ENCODE measurements around the gene RAB27B. TPM values are rescaled to one million over a fixed set of nuclear protein-coding genes. Genes with fewer than 3 reads are reported as not detected.

Gene RAB27B
- polyA plus RNA-seq, 2 of the 4 experiments (the other 2 are of a cell fraction): 11.0 to 13.2 TPM

DNA sequence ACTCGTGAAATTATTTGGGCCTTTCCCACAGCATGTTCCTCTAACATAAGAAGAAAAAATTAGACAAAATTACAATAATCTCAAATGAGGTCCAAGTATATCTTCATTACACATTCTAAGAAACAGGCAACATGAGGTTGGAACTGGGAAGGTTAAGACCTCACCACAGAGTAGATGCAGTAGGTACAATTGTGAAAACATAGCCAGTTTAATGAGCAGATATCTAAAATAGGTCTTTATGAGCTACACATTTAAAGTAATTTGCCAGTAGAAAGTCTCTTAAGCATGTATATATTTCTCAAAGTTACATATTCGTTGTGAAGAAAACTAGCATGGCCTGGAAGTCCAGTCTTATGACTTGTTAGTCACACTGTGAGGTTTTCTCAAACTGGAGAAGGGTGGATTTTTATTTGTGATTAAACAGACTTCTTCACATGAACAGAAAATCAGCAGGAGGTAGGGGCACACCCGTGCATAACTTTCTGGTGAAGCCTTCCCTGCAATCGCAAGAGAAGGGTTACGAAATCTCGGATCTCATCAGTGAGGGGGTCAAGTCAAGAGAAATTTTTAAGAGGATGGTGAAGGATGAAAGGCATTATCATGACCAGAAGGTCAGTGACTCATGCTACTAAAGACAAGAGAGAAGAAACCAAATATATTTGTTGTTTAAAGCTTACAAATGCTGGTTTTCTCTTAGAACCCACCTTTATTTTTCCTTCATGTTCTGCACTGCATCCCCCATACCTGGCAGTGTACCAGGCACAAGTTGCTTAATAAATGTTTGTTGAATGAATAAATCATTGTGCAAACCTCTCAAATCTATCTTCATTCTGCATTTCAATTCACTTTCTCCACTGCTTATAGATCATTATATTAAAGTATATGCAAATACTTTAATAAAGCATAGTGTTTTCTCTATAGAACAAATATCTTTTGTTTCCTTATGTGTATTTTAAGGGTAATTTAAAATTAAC, 5.1 kb upstream of the RAB27B start (continued):
- TF ChIP-seq, protein P1, sequence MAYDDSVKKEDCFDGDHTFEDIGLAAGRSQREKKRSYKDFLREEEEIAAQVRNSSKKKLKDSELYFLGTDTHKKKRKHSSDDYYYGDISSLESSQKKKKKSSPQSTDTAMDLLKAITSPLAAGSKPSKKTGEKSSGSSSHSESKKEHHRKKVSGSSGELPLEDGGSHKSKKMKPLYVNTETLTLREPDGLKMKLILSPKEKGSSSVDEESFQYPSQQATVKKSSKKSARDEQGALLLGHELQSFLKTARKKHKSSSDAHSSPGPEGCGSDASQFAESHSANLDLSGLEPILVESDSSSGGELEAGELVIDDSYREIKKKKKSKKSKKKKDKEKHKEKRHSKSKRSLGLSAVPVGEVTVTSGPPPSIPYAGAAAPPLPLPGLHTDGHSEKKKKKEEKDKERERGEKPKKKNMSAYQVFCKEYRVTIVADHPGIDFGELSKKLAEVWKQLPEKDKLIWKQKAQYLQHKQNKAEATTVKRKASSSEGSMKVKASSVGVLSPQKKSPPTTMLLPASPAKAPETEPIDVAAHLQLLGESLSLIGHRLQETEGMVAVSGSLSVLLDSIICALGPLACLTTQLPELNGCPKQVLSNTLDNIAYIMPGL (CRISPR knock-in tag; IDR thresholded peaks at IDR 0.05; ENCODE audit: borderline replicate concordance): no peak
- no peak for TF ChIP-seq MAFK (IDR thresholded peaks at IDR 0.05; ENCODE audit: partially characterized antibody)
- peak; percentile 99 for TF ChIP-seq JUNB (IDR thresholded peaks at IDR 0.05)
- TF ChIP-seq NFE2L2 (conservative IDR thresholded peaks at IDR 0.05; ENCODE audit: low read length): no peak
- TF ChIP-seq HDAC2 (IDR thresholded peaks at IDR 0.05): no peak
- TF ChIP-seq TFCP2L1 (CRISPR knock-in tag; IDR thresholded peaks at IDR 0.05): no peak
- no peak for TF ChIP-seq CHD4 (IDR thresholded peaks at IDR 0.05; ENCODE audit: borderline replicate concordance)
- no peak for TF ChIP-seq CHD2 (IDR thresholded peaks at IDR 0.05; ENCODE audit: low read length, partially characterized antibody)
- no peak for TF ChIP-seq MYC (IDR thresholded peaks at IDR 0.05; ENCODE audit: borderline replicate concordance, low read length)
- TF ChIP-seq, protein P2, sequence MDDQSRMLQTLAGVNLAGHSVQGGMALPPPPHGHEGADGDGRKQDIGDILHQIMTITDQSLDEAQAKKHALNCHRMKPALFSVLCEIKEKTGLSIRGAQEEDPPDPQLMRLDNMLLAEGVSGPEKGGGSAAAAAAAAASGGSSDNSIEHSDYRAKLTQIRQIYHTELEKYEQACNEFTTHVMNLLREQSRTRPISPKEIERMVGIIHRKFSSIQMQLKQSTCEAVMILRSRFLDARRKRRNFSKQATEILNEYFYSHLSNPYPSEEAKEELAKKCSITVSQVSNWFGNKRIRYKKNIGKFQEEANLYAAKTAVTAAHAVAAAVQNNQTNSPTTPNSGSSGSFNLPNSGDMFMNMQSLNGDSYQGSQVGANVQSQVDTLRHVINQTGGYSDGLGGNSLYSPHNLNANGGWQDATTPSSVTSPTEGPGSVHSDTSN (IDR thresholded peaks at IDR 0.05): no peak
- TF ChIP-seq HOXB13 (CRISPR knock-in tag; IDR thresholded peaks at IDR 0.05; ENCODE audit: low read depth): peak; percentile 73; the same call in 1 of the 2 replicates
- no peak for TF ChIP-seq KDM1A (IDR thresholded peaks at IDR 0.05; ENCODE audit: low read depth)
- TF ChIP-seq ESRRA (IDR thresholded peaks at IDR 0.05; ENCODE audit: borderline replicate concordance, low read length): no peak
- peak; percentile 22 to 75 for TF ChIP-seq RAD21 (conservative IDR thresholded peaks at IDR 0.05 in 1 of 2, IDR thresholded peaks at IDR 0.05 in 1 of 2)
- no peak for TF ChIP-seq NPAS2 (CRISPR knock-in tag; IDR thresholded peaks at IDR 0.05; ENCODE audit: borderline replicate concordance)
- TF ChIP-seq CEBPB (IDR thresholded peaks at IDR 0.05): peak; percentile 95 to 98
- peak; percentile 98 to 99 for TF ChIP-seq JUN (IDR thresholded peaks at IDR 0.05)
- no peak for TF ChIP-seq EHMT2 (IDR thresholded peaks at IDR 0.05; ENCODE audit: low read depth)
- TF ChIP-seq CBX8 (IDR thresholded peaks at IDR 0.05): no peak
- TF ChIP-seq GATA3 (IDR thresholded peaks at IDR 0.05; ENCODE audit: borderline replicate concordance): peak; percentile 93
- peak; percentile 59 for TF ChIP-seq SMC3 (IDR thresholded peaks at IDR 0.05)
- TF ChIP-seq, protein P3, sequence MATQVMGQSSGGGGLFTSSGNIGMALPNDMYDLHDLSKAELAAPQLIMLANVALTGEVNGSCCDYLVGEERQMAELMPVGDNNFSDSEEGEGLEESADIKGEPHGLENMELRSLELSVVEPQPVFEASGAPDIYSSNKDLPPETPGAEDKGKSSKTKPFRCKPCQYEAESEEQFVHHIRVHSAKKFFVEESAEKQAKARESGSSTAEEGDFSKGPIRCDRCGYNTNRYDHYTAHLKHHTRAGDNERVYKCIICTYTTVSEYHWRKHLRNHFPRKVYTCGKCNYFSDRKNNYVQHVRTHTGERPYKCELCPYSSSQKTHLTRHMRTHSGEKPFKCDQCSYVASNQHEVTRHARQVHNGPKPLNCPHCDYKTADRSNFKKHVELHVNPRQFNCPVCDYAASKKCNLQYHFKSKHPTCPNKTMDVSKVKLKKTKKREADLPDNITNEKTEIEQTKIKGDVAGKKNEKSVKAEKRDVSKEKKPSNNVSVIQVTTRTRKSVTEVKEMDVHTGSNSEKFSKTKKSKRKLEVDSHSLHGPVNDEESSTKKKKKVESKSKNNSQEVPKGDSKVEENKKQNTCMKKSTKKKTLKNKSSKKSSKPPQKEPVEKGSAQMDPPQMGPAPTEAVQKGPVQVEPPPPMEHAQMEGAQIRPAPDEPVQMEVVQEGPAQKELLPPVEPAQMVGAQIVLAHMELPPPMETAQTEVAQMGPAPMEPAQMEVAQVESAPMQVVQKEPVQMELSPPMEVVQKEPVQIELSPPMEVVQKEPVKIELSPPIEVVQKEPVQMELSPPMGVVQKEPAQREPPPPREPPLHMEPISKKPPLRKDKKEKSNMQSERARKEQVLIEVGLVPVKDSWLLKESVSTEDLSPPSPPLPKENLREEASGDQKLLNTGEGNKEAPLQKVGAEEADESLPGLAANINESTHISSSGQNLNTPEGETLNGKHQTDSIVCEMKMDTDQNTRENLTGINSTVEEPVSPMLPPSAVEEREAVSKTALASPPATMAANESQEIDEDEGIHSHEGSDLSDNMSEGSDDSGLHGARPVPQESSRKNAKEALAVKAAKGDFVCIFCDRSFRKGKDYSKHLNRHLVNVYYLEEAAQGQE (IDR thresholded peaks at IDR 0.05): no peak
- TF ChIP-seq, protein P4, sequence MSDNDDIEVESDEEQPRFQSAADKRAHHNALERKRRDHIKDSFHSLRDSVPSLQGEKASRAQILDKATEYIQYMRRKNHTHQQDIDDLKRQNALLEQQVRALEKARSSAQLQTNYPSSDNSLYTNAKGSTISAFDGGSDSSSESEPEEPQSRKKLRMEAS (IDR thresholded peaks at IDR 0.05): peak; percentile 47
- TF ChIP-seq POLR2A (IDR thresholded peaks at IDR 0.05; ENCODE audit: low read length): no peak
- no peak for TF ChIP-seq CBX2 (IDR thresholded peaks at IDR 0.05; ENCODE audit: borderline replicate concordance, low read depth)
- TF ChIP-seq SREBF2 (IDR thresholded peaks at IDR 0.05): no peak
- no peak for TF ChIP-seq RARB (CRISPR knock-in tag; IDR thresholded peaks at IDR 0.05)
- no peak for TF ChIP-seq NR3C1 (IDR thresholded peaks at IDR 0.05)
- TF ChIP-seq, protein P5, sequence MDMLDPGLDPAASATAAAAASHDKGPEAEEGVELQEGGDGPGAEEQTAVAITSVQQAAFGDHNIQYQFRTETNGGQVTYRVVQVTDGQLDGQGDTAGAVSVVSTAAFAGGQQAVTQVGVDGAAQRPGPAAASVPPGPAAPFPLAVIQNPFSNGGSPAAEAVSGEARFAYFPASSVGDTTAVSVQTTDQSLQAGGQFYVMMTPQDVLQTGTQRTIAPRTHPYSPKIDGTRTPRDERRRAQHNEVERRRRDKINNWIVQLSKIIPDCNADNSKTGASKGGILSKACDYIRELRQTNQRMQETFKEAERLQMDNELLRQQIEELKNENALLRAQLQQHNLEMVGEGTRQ (IDR thresholded peaks at IDR 0.05): no peak
- TF ChIP-seq HEYL (CRISPR knock-in tag; IDR thresholded peaks at IDR 0.05): no peak

All from A549 (cell line).